Vagina (tissue), 2 donors: ENCODE data around the gene MED13L. TPM values are rescaled to one million over a fixed set of nuclear protein-coding genes. Genes with fewer than 3 reads are reported as not detected.

Source experiments
- DNase-seq, 2 donors: peaks; one replicate each; pipeline ENCODE4 v3.0.0-alpha.2; 2017; ENCODE audit errors: extremely low spot score in 2 of 2
- H3K27ac ChIP-seq: fragments of 200-600 bp; sonication (generic); one replicate; pipeline ENCODE4 v1.5.1; 2019
- H3K27me3 ChIP-seq: fragments of 200-600 bp; sonication (generic); one replicate; pipeline ENCODE4 v1.5.1; 2019
- H3K36me3 ChIP-seq, 2 donors: fragments of 200-600 bp; sonication (generic); one replicate each; pipeline ENCODE4 v1.5.1; 2017 to 2019
- H3K4me1 ChIP-seq: fragments of 200-600 bp; sonication (generic); one replicate; pipeline ENCODE4 v1.5.1; 2019
- H3K4me3 ChIP-seq, 2 donors: fragments of 200-600 bp; sonication (generic); 1 replicate in 1 of 2; 2 replicates in 1 of 2; pipeline ENCODE4 v1.5.1; 2016 to 2019
- H3K9me3 ChIP-seq: fragments of 200-600 bp; sonication (generic); one replicate; pipeline ENCODE4 v1.5.1; 2019
- POLR2A ChIP-seq, 2 donors: fragments of 450-650 bp; IDR thresholded peaks; one replicate each; pipeline ENCODE4 v1.6.1; 2017; ENCODE audit warnings: antibody characterized with exemption in 2 of 2, mild to moderate bottlenecking in 2 of 2, moderate library complexity in 2 of 2
- POLR2AphosphoS5 ChIP-seq, 2 donors: sonication (generic); formaldehyde crosslinking; IDR thresholded peaks; one replicate each; pipeline ENCODE4 v1.9.0; 2017; ENCODE audit warnings: antibody characterized with exemption in 2 of 2, mild to moderate bottlenecking in 2 of 2, low read depth in 1 of 2; ENCODE audit not compliant: insufficient read depth in 1 of 2
- intact Hi-C: fragments of 100-400 bp; cut with DNase I; formaldehyde crosslinking; loops from one replicate; pipeline ENCODE4 v1.15.1; 2023
- total RNA-seq: library from RNA; depleted of rRNA; stranded (reverse); fragments of >200 nt; gene quantifications from one replicate; pipeline ENCODE4 v1.2.3, GENCODE V29; 2016
- TF ChIP-seq, protein P1 (sequence below), 3 experiments: fragments of 450-650 bp in 2 of 3; fragments of 200-600 bp in 1 of 3; sonication (generic) in 1 of 3; IDR thresholded peaks; one replicate each; pipeline ENCODE4 v1.5.1; 2017 to 2019; ENCODE audit warnings: antibody characterized with exemption in 3 of 3, mild to moderate bottlenecking in 2 of 3, moderate library complexity in 2 of 3

Gene MED13L
- 161 TPM for total RNA-seq

DNA sequence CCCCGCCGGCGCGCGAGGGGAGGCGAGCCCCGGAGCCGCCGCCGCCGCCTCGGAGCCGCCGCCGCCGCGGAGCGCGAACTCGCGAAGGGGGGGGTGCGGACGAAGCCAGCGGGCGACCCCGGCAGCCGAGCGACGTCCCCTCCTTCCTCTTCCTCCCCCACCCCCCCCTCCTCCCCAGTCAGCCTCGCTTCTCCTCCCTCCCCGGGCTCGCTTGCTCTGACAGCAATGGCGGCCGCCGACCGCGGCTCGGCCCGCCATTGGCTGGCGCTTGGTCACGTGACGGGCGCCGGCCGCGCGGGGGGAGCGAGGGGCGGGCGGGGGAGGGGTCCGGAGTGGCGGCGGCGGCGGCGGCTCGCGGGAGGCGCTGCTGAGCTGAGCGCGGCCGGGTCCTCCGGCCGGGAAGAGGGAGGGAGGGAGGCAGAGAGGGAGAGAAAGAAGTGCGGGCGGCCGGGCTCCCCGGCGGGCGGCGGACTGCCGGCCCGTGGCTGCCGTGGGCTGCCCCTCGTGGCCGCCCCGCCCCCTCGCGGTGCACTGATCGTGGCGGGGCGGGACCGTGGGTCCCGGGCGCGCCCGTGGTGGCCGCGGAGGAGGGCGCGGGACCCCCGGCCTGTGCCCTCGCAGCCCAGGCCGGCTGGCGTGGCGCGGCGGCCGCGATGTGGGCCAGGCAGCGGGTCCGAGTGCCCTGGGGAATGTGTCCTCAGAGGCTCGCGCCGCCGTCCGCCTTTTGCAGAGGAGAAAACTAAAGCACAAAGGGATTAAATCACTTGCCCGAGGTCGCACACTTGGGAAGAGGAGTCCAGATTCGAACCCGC, at the start of gene MED13L:
TSS of gene MED13L (minus strand) at position 227 of the 812 bp plus-strand sequence. CDS start 562 bp downstream, outside the sequence.
- no peak for DNase-seq
- Histone ChIP-seq H3K36me3 (no peaks in the 10 kb centered on the region), H3K4me1 (peaks cover 34% of the 10 kb centered on the region), H3K4me3 (peak within 1 kb of the TSS; percentile 71 to 77), H3K9me3 (no peaks in the 10 kb centered on the region), H3K27me3 (no peaks in the 10 kb centered on the region), H3K27ac (peak within 1 kb of the TSS; percentile 91)
- intact Hi-C loops: loop anchor here (1.0 to 10.0 kb wide), 2 partner anchors 127 to 322 kb away; no protein-coding TSS in a partner anchor
- TF ChIP-seq, protein P1, sequence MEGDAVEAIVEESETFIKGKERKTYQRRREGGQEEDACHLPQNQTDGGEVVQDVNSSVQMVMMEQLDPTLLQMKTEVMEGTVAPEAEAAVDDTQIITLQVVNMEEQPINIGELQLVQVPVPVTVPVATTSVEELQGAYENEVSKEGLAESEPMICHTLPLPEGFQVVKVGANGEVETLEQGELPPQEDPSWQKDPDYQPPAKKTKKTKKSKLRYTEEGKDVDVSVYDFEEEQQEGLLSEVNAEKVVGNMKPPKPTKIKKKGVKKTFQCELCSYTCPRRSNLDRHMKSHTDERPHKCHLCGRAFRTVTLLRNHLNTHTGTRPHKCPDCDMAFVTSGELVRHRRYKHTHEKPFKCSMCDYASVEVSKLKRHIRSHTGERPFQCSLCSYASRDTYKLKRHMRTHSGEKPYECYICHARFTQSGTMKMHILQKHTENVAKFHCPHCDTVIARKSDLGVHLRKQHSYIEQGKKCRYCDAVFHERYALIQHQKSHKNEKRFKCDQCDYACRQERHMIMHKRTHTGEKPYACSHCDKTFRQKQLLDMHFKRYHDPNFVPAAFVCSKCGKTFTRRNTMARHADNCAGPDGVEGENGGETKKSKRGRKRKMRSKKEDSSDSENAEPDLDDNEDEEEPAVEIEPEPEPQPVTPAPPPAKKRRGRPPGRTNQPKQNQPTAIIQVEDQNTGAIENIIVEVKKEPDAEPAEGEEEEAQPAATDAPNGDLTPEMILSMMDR (IDR thresholded peaks at IDR 0.05): peak in 1 of 3 experiments; percentile 45
- TF ChIP-seq POLR2AphosphoS5 (IDR thresholded peaks at IDR 0.05; ENCODE audit: insufficient read depth in 1 of 2, low read depth in 1 of 2) (peak in 1 of 2 donors; percentile 22), POLR2A (IDR thresholded peaks at IDR 0.05) (peak in 1 of 2 donors; percentile 33)

DNA sequence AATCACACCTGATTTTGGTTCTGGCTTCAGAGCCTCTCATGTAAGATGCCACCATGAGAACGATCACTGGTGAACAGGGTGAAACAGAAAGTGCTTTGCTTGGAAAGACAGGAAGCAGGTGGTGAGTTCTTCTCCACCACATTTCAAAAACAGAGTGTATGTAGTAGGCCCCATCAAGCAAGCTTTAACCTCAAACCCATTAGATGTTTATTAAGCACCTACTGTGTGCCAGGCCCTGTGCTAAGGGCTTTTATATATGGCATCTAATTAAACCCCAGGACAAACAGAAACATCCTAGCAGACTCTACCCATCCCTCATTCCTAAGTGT, 47.8 kb upstream of the MED13L start:
- no peak for DNase-seq
- TF ChIP-seq POLR2AphosphoS5 (IDR thresholded peaks at IDR 0.05; ENCODE audit: insufficient read depth in 1 of 2, low read depth in 1 of 2) (no peak), POLR2A (IDR thresholded peaks at IDR 0.05) (no peak)
- TF ChIP-seq, protein P1 (IDR thresholded peaks at IDR 0.05): no peak
- intact Hi-C loops: no loop called here
- peaks cover 12% of the 10 kb centered on the region for H3K4me1 ChIP-seq
- H3K36me3 ChIP-seq: no peaks in the 10 kb centered on the region
- no peak overlapping the region for H3K27ac ChIP-seq
- no peaks in the 10 kb centered on the region for H3K9me3 ChIP-seq
- H3K4me3 ChIP-seq: no peak overlapping the region
- H3K27me3 ChIP-seq: no peaks in the 10 kb centered on the region

- TF ChIP-seq, protein P1 (IDR thresholded peaks at IDR 0.05): no peak
- TF ChIP-seq POLR2AphosphoS5 (IDR thresholded peaks at IDR 0.05; ENCODE audit: insufficient read depth in 1 of 2, low read depth in 1 of 2) (no peak), POLR2A (IDR thresholded peaks at IDR 0.05) (no peak)
- no peaks in the 10 kb centered on the region for H3K9me3 ChIP-seq
- H3K36me3 ChIP-seq: no peaks in the 10 kb centered on the region
These were observed 47.3 kb upstream of the MED13L start for GRCh38 chr12:116324654-116325335.

DNA sequence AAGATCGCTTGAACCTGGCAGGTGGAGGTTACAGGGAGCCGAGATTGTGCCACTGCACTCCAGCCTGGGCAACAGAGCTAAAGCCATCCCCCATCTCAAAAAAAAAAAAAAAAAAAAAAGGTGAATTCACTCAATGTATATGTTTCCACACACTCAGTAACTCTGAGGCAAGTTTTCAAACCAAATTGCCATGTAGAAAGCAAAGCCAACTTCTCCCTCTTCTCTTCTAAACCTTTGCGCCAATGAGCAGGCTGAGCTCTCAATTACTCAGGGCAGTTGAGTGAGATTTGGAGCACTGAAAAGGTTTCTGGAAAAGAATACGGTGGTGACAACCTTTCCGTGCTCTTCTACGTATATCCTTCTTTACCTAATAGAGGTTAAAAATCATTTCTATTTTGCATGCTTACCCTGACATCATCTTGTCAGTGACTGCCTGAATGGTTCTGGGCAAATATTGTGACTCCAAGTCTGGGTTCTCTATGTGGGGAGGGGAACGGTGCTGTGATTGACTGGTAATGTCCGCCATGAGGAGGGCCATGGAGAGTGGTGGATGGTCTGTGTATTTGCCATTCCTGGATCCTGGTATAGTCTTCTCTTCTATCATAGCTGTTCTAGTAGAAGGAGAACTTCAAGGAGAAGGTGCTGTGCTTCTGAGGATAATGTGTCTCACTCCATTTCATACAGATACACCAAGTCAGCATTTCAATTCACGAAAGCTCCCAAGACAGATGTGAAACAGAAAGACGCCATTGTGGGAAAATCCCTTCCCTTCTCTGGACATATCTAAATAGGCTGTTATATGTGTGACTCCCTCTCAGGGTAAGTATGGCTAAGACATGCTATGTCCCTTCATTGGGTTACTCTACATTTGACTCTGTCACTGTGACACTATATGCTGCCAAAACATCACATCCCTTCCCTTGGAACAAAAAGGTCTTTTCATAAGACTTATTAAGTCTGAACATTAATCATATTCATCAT, 46.2 kb upstream of the MED13L start:
- DNase-seq: no peak
- Histone ChIP-seq H3K4me3 (no peak overlapping the region), H3K27ac (no peak overlapping the region), H3K27me3 (no peaks in the 10 kb centered on the region), H3K36me3 (no peaks in the 10 kb centered on the region), H3K9me3 (no peaks in the 10 kb centered on the region), H3K4me1 (peaks cover 25% of the 10 kb centered on the region)
- no peak for TF ChIP-seq POLR2AphosphoS5 (IDR thresholded peaks at IDR 0.05; ENCODE audit: insufficient read depth in 1 of 2, low read depth in 1 of 2)
- TF ChIP-seq, protein P1 (IDR thresholded peaks at IDR 0.05): no peak
- TF ChIP-seq POLR2A (IDR thresholded peaks at IDR 0.05): no peak
- intact Hi-C loops: no loop called here

More at GRCh38 chr12:116324654-116325335, 47.3 kb upstream of the MED13L start:
- intact Hi-C loops: no loop called here
- Histone ChIP-seq H3K27ac (no peak overlapping the region), H3K4me3 (no peak overlapping the region), H3K4me1 (peaks cover 15% of the 10 kb centered on the region), H3K27me3 (no peaks in the 10 kb centered on the region)
- DNase-seq: no peak
